ENCODE measurements around the gene ATG4B.

DNA sequence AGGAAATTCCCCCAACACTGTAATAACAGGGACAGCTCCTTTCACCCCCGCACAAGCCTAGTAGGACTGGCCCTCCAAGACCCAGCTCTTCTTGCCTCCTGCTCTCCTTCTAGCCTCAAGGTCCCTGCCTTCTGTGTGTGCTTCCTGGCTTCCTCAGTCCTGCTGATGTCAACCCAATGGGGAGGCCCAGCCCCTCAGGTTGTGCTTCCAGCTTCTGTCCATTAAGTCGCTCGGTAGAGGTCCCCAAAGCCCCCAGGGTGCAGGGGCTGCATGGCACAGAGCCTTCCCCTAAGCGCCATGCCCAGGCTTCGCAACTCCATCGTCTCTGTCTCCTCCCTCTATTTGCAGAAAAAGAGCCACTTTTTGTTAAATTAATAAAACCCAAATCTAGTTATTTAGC, 39.9 kb upstream of the ATG4B start:
- TF ChIP-seq YY1 (IDR thresholded peaks at IDR 0.05; ENCODE audit: insufficient read depth, insufficient read length) (no peak), SUZ12 (IDR thresholded peaks at IDR 0.05; ENCODE audit: extremely low read depth, insufficient read depth, insufficient read length) (no peak), ZNF274 (IDR thresholded peaks at IDR 0.05; ENCODE audit: low read depth, low read length) (no peak)
